SK-N-SH (cell line): ENCODE results near the gene UBLCP1.

Experiments used
- CHD2 ChIP-seq: fragments of 150-350 bp; IDR thresholded peaks from 2 replicates; pipeline ENCODE4 v1.6.1; 2018; ENCODE audit warnings: low read length; ENCODE audit not compliant: partially characterized antibody
- CTCF ChIP-seq: fragments of 200-600 bp; sonication (generic); IDR thresholded peaks from 2 replicates; pipeline ENCODE4 v1.6.1; 2017; ENCODE audit warnings: antibody characterized with exemption, mild to moderate bottlenecking, moderate library complexity
- EP300 ChIP-seq, 2 experiments: IDR thresholded peaks; 2 replicates each; pipeline versions ENCODE4 v1.4.0 to v1.6.1; 2012; ENCODE audit warnings: borderline replicate concordance in 1 of 2, low read depth in 1 of 2, low read length in 1 of 2
- FOXJ3 ChIP-seq: sonication (generic); formaldehyde crosslinking; IDR thresholded peaks from 2 replicates; pipeline ENCODE4 v1.5.1; 2020; ENCODE audit warnings: mild to moderate bottlenecking, missing genetic modification reagents
- POLR2AphosphoS5 ChIP-seq: IDR thresholded peaks from 2 replicates; pipeline ENCODE4 v1.6.1; 2012; ENCODE audit warnings: low read depth, low read length
- REST ChIP-seq: IDR thresholded peaks from 2 replicates; pipeline ENCODE4 v1.6.1; 2012; ENCODE audit warnings: mild to moderate bottlenecking, low read depth, low read length, moderate library complexity
- RFX5 ChIP-seq: IDR thresholded peaks from 2 replicates; pipeline ENCODE4 v1.6.1; 2012; ENCODE audit warnings: mild to moderate bottlenecking, improper control_type of control experiment, low read length
- SIN3A ChIP-seq: IDR thresholded peaks from 2 replicates; pipeline ENCODE4 v1.6.1; 2012; ENCODE audit warnings: low read depth, mild to moderate bottlenecking, low read length, moderate library complexity, borderline replicate concordance
- TAF1 ChIP-seq: IDR thresholded peaks from 2 replicates; pipeline ENCODE4 v1.6.1; 2012; ENCODE audit warnings: low read depth, mild to moderate bottlenecking, low read length, moderate library complexity, borderline replicate concordance
- USF1 ChIP-seq: IDR thresholded peaks from 2 replicates; pipeline ENCODE4 v1.4.0; 2012; ENCODE audit warnings: low read depth, borderline replicate concordance
- YY1 ChIP-seq: IDR thresholded peaks from 2 replicates; pipeline ENCODE4 v1.4.0; 2012; ENCODE audit warnings: low read depth, mild to moderate bottlenecking

- TF ChIP-seq CTCF (peak; percentile 69), FOXJ3 (CRISPR knock-in tag) (no peak), USF1 (no peak), SIN3A (no peak), EP300 (IDR thresholded peaks at IDR 0.05; ENCODE audit: borderline replicate concordance in 1 of 2, low read depth in 1 of 2, low read length in 1 of 2) (no peak), RFX5 (no peak), TAF1 (no peak), CHD2 (no peak), REST (no peak), POLR2AphosphoS5 (no peak), YY1 (no peak)
These were observed 53.7 kb downstream of the UBLCP1 start for GRCh38 chr5:159316519-159317383.
